Prostate gland (tissue), 2 donors: ENCODE measurements around the gene NRXN2.

Experiments used
- CTCF ChIP-seq, 4 experiments: fragments of 200-600 bp in 2 of 4; fragments of 450-650 bp in 2 of 4; sonication (generic) in 2 of 4; IDR thresholded peaks; 1 replicate in 3 of 4; 2 replicates in 1 of 4; pipeline ENCODE4 v1.5.1; 2016 to 2019; ENCODE audit warnings: antibody characterized with exemption in 4 of 4, mild to moderate bottlenecking in 2 of 4, moderate library complexity in 2 of 4
- POLR2A ChIP-seq: fragments of 450-650 bp; IDR thresholded peaks from one replicate; pipeline ENCODE4 v1.6.1; 2016; ENCODE audit warnings: antibody characterized with exemption, mild to moderate bottlenecking
- POLR2AphosphoS5 ChIP-seq: sonication (generic); formaldehyde crosslinking; IDR thresholded peaks from one replicate; pipeline ENCODE4 v1.6.1; 2017; ENCODE audit warnings: antibody characterized with exemption

- TF ChIP-seq CTCF (IDR thresholded peaks at IDR 0.05): no peak
- no peak for TF ChIP-seq POLR2AphosphoS5
- TF ChIP-seq POLR2A: no peak
Measured at GRCh38 chr11:64568041-64568571, 154.9 kb downstream of the NRXN2 start.
